Stimulated activated CD4-positive, alpha-beta T cell treated with anti-CD3 and anti-CD28 coated beads, Interleukin-2, amount 100 ng/mL, for 48 hours (primary cell): Measurements from ENCODE around the gene GPBAR1.
"Not testable (repeated sequence)": the region's sequence is repeated elsewhere in the genome, so short reads cannot be mapped to it uniquely, and the experiment has no call there.

ENCODE experiments used
- DNase-seq, 2 donors: peaks; one replicate each; pipeline ENCODE4 v3.0.0-alpha.2; 2020

The GPBAR1 gene

DNA sequence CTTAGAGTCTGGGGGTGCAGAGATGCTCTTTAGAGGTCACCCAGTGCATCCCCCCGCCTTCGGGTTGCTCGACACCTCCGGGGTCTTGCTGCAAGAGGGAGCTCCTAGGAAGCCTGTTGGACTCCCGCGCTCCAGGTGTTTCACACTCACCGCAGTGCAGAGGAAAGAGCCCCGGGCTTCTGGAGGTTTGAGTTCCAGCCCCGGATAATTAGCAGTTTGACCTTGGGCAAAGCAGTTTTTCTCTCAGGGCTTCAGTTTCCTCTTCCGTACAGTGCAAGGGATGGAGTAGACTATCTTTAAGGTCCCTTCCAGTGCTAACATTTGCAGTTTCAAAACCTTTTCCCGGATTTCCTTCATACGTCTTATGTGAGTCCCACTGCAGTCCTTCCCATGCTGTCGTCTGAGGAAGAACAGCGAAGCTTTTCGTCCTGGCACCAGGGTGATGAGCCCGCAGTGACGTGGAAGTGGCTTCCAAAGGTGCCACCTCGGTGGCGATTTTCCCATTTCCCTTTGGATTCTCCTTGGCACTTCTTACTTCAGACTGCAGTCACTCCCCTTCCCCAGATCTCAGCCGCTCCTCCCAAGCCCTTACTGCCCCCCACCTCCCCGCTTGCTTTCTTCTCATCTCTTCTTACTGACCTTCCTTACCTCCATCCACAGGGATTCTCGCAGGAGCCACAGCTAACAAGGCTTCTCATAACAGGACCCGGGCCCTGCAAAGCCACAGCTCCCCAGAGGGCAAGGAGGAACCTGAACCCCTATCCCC lies 10.1 kb downstream of the GPBAR1 start:
- no peak for DNase-seq

DNA sequence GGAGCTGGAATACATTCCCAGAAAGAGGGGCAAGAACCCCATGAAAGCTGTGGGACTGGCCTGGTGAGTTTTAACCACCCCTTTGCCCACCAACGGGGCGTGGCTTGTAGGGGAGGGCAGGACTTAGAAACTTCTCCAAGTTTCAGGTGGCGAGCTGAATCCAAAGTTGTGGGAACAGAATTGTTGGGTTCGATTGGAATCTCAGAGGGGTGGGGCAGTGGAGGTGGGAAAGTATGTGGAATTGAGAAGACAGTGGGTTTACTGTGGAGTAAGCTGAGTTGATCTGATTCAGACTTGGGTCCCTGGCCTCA lies 10.6 kb downstream of the GPBAR1 start:
- no peak for DNase-seq

DNA sequence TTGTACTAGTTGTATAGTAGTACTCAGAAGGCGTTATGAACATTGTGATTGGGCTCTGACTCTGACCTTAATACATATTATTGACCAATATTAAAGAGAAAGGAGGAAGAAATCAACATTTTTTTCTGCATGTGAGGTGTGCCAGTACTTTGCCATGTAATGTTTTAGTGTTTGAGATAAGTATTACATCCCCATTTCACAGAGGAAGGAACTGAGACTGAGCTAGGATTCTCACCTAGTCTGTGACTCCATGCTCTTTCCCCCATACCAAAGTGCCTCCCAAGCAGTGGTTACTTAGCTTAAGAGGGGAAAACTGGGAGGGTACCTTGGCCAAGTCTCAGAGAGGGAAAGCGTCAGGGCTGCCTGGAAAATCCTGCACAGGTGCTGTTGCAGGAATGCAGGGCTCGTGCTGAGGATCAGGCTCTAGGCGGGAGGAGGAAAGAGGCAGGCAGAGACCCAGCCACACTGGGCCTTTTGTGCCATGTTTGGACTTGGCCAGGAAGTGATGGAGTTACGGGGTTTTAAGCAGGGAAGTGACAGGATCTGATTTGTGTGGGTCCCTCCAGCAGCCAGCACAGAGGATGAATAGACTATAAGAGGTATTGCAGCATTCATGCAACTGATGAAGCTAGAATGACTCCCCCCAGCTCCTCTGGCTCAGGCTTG lies 11.2 kb downstream of the GPBAR1 start:
- no peak for DNase-seq

DNA sequence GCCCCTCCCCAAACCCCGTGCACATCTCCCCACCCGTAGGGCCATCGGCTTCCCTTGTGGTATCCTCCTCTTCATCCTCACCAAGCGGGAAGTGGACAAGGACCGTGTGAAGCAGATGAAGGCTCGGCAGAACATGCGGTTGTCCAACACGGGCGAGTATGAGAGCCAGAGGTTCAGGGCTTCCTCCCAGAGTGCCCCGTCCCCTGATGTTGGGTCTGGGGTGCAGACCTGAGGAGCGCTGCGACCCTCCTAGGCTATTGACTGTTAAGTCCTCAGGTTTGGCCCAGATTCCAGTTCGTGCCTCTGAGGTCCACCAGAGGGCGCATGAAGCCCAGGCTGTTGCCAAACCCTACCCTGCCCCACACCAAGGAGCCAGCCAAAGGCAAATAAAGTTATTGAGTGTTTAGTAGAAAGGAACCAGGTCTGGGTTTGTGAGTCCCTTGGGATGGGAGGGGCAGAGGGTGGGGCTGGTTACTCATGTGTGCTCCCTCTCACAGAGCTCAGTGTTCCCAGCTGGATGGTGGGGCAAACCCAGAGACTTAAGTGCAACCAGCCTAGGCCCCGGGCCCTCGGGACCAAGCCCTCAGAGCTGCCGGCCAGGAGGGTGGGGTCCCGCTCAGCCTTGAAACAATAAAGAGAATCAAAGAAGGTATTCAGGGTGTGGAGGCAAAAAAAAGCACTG lies 11.9 kb downstream of the GPBAR1 start:
- peak; percentile 68 to 71 for DNase-seq

DNA sequence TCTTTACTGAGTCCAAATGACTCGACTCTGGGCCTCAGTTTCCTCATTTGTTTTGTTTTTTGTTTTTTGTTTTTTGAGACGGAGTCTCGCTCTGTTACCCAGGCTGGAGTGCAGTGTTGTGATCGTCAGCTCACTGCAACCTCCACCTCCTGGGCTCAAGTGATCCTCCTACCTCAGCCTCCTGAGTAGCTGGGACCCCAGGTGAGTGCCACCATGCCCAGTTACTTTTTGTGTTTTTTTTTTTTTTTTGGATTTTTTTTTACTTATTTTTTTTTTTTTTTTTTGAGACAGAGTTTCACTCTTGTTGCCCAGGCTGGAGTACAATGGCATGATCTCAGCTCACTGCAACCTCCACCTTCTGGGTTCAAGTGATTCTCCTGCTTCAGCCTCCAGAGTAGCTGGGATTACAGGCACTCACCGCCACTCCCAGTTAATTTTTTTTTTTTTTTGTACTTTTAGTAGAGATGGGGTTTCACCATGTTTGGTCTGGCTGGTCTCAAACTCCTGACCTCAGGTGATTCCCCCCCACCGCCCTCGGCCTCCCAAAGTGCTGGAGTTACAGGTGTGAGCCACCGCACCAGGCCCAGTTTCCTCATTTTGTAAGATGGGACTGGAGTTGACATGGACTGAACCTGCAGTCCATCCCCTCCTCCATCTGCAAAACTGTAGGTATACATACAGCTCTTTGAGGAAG lies 12.5 kb downstream of the GPBAR1 start:
- not testable (repeated sequence) for DNase-seq

DNA sequence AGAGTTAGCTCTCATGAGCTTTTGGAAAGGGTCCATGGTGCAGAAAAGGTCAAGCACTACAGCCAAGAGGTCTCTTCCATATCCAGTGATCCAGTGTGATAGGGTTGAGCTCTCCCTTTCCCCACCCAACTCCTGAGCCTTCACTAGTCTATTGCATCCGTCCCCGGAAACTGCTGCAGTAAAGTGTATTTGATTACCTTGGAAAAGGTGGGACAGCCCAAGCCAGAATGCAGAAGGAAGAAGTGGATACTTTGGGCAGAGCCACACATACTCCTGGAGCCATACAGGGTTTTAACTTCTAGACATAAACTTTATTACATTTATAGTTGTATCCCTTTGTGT lies 13.1 kb downstream of the GPBAR1 start:
- no peak for DNase-seq

DNA sequence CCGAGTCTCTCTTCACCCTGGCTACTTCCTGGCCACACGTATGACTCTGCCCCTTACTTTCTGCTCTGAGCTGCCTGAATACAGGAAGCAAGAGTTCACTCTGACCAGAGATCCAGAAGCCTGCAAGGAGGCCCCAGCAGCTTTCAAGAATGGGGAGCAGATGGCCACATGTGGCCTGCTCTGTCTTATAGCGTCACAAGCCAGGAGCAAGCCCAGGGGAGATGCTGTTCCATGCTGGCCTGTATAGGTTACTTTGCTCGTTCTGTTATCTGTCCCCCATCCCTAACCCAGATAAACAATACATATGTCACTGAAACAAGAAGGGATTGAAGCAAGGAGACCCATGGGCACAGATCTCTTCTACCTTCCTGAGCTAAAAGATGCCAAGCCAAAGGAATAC lies 13.8 kb downstream of the GPBAR1 start:
- DNase-seq, result no peak

DNA sequence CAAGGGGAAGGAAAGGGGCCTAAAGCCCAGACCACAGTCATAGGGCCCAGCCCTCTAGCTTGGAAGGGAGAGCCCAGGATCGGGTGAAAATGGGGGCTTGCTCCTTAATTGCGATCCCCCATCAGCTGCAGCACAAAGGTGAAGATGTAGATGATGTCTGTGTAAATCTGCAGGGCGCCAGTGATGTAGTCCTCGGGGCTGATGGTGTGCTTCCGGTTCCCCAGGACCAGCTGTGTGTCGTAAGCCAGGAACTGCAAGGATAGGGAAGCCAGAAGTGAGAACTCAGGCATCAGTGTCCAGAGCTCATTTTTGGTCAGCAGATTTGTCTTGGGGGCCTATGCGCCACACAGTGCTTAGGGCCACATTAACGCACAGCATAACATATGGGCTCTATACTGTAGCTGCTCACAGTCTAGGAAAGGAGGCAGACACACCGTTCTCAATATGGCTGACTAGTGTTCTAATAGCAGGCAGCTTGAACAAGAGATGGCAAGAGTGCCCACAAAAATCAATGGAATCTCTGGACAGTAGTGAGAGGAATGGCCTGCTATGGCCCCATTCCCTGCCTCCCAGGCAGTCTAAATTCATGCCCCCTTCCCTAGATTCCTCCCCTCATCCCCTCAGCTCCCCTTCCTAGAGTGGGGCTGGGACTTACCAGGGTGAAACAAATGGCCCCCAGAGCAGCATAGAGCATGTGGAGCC lies 14.7 kb downstream of the GPBAR1 start:
- DNase-seq, result no peak

DNA sequence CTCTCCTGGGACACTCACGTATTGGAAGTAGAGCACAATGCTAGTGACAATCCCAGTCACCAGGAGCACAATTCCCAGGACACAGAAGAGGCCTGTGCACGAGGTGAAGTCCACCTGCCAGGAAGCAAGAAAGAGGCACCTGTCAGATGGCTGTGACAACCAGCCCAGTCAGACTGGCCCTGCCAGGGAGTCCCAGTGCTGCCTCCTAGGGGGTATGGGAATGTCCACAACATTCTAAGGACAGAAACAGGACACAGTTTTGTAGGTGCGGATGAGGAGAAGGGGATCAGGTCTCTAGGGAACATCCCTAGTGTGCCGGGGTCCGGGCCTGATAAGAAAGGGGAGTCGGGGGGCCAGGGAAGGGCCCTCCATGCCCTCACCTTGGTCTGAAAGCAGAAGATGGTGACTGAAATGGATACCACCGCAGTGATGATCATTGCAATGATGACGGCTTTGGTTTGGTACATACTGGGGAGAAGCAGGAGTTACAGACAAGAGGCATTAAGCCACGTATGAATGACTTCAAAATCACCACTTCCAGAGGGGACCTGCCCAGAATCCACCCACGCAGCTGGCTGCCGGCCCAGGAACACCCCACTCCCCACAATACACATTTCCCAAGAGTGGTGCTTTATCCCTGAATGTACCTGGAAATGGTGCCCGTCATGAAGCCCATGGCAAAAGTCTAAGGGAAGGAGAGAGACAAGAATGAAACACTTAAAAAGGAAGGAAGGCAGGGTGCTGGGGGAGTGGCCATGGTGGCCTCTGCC lies 16.4 kb downstream of the GPBAR1 start:
- no peak for DNase-seq

DNA sequence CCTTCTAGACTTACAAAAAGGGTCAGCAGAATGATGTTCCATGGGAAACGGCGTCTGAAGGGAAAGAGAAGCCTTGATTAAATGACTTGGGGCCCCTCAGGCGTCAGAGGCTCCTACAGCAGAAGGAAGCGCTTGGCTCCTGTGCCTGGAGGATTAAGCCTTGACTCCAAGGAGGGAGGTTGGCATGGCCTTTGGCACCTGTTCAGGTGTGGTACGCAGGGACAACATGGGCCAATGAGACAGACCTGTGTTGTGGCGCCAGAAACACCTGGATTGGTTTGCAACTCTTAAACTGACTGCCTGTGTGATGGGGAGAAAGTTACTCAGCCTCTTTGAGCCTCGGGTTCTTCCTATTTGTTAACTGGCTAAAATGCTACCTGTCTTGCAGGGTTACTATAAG lies 17.1 kb downstream of the GPBAR1 start:
- DNase-seq, result no peak

DNA sequence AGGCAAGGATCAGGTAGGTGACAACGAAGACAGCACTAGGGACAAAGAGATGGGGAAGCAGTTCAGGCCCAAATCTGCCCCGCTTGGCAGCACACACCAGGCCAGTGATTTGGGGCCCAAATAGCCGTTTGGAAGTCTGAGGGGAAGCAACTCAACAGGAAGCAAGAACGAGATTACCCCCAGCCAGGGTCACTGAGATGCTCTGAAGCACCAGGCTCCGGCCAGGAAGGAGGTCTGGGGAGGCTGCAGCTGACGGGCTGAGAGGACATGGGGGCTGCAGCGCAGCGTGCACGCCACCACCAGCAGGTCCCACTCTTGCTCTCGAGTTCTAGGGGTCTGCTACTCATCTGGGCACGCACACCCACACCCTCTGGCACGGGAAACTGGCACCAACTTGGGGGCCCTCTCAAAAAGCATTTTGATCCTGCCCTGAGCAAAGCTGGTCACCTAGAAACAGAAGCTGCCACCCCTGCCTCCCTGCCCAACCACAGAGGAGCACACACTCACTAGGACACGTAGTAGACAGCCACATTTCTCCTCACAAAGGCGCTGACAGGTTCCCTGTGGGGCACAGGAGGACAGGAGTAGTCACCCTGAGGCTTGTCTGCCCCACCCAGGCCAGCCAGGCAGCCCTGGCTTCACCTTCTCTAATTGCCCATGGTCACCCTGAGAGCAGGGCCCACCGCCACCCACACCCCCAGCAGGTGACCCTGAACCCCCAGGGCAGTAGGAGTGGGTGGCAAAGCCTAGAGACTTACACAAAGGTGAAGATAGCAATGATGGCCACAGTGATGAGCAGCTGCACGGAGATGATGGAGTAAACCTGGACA lies 17.9 kb downstream of the GPBAR1 start:
- no peak for DNase-seq

DNA sequence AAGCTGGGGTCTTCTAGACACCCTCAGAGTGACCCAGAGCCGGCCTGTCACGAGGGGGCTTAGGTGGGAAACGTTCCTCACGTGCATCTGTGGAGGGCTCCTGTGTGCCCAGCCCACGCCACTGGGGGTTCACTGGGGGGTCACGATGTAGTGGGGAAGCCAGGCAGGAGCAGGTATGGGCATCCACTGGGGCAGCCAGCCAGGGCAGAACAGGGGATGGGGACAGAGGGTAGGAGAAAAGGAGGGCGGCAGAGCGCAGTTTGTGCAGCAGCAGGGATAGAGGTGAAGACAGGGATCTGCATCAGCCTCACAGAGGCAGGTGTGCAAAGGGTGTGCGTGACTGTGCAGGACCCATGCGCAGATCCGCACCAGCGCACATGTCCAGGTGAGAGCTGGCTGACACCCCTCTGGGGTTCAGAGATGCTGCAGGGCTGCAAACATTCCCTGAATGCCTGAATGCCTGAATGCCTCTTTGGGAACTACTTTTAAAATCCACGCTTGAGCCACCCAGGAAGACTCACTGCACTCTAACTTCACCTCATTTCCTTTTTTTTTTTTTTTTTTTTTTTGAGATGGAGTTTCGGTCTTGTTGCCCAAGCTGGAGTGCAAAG lies 19.6 kb downstream of the GPBAR1 start:
- DNase-seq, result no peak

DNA sequence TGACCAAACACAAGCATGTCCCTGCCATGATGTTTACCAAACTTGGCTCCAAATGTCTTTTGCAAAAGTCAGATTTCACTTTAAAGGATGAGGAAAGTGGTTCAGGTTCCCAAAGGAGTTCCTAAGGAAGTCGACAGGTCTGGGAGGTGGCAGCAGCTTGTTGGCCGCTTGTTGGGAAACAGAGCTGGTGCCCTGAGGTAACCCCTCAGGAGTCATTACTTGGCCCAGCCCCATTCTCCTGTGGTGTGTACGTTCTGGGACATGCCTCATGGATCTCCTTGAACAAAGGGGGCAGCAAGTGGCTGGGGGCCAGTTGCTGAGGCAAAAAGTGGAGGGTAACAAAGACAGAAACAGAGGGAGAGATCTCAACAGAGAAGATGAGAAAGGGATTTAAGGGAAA lies 20.6 kb downstream of the GPBAR1 start:
- no peak for DNase-seq

DNA sequence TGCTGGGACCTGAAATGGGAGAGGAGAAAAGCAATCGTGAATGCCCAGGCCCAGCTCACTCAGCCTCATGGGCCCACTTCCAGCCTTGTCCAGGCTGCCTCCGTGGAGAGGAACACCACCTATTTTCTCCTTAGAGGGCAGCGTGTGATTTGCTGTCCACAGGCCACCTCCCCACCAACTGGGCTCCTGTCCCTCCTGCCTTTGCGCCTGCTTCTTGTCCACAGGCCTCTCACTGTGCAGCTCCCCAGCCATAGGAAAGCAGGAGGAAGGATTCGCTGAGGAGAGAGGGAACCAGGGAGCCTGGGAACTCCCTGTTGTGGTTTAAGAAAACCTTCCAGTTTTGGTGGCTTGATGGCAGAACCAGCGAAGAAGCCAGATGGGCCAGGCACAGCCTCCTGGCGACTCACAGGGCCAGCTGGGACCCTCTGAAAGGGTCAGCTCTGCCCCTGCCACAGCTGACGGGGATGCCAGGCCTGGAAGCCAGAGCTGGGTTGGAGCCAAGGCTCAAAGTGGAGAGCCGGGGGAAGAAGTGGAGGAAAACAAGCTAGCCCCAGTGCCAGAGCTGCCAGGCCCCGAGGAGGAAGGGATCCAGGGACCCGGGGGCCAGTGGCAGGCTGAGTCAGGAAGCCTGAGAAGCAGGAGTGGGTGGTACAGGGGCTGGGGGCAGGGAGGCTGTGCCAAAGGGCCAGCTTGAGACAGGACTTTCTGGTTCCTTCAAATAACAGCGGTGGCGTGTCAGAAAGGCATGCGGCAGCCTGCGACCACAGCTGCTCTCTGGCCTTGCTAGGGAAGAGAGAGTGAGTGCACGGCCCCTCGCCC lies 21.6 kb downstream of the GPBAR1 start:
- DNase-seq, result no peak

DNA sequence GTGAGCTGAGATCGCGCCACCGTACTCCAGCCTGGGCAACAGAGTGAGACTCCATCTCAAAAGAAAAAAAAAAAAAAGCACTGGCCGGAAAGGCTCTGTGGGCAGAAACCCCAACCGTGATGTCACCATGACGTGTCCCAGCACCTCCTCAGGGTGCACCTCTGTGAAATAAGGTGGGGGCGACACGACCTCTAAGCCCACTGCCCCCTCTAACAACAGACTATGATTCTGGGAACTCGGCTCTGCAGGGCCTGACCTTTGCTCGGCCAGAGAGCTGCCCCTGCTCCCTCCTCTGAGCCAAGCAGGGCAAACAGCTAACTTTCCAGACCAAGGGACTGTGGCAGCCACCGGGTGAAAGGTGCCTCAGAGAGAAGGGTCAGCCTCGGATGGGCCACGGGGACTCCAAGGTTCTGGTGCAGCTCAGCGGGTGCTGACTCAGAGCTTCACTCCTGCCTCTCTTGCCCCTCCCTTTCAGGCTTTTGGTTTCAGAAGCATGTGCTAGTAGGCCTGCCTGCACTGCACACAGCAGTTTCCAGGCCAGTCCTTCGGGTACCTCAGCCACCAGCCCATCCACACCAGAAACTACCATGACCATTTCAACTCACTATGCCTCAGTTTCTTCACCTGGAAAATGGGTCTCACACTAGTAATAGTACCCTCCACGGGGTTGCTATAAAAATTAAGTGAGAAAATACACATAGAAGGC lies 23.4 kb downstream of the GPBAR1 start:
- peak; percentile 48 to 52 for DNase-seq

DNA sequence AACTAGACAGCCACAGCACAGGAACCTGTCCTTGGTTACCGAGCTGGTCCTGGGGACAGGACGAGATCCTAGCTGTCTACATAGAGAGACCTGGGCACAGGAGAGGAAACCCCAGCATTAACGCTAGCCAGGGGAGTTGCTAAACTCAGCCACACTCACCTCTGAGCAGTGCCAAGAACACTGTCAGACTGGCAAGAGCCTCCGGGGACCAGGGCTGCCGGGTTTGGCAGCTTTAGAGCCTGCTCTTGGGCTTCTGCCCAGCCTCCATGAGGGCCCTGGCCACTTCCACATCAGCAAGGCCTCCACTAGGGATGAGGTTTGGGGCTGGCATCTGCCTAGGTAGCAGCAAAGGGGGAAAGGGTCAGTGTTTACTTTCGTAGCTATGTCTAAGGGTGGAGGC lies 24.8 kb downstream of the GPBAR1 start:
- DNase-seq, result no peak

DNA sequence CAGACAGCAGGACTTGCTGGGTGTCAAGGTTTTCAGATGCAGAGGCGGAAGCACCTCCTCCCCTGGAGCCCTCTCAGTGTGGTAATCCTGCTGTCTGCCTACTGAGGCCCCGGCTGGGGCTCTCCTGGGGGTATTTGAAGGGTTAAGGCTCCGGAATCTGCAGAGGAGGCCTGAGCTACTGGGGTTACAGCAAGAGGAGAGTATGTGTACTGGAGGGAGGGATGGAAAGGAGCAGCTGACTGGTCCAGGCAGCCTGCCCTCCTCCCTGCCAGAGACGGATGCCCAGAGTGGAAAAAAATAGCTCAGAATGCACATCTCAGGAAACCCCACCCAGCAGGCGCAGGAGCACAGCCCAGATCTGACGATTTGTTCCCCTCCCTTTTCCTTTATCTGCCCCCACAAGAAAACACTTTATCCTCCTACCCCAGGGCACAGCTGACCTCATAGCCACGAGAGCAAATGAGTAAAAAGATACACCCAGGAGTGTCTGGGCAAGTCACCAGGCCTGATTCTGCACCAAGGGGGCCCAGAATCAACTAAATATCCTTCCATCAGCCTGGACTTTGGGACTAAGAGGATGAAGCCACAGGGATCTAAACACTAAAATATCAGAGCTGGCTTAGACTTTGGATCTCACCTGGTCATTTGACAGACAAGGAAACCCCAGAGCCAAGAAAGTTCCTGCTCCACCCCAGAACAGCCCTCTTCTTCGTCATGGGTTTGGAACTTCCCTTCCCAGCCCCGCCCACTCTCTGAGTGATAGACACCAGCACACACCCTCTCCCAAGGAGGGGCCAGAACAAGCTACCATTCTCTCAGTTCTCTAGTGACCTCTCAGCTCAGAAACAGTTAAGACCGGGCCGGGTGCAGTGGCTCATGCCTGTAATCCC lies 26.0 kb downstream of the GPBAR1 start:
- DNase-seq, result peak; percentile 66 to 67

DNA sequence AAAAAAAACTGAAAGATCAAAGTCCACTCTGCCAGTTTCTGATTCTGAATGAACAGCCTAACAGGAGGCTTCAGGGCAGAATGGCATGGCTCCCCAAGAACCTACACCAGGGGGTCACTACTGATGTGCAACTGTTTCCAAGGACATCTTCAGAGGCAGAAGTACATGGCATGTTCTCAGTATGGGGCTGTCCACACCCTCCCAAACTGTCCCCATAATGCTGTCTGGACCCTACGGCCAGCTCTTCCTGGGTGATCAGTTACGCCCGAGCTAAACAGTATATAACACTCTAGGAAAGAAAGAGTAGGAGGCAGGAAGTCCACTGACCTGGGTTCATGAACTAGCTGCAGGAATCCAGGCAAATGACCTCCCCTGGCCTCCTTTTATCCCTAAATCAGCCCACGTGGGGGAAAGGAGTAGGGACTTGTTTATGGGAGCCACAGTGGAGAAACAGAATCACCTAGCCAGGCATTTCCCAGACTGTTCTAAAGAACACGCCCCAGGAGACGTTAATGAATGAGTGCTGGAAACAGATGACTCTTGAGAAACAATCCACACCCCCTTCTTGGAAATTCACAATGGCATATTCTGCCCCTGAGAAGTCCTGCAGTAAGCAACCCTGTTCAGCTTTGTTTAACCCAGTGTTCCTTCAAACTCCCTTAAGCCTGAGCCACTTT lies 29.0 kb downstream of the GPBAR1 start:
- DNase-seq, result no peak
